H9 (cell line): ENCODE data around the gene ZNF236. TPM values are rescaled to one million over a fixed set of nuclear protein-coding genes. Genes with fewer than 3 reads are reported as not detected.

ENCODE experiments used
- DNase-seq: peaks from one replicate; pipeline ENCODE4 v3.0.0-alpha.2; 2017
- H2AFZ ChIP-seq: one replicate; pipeline ENCODE4 v1.6.1; 2013; ENCODE audit warnings: mild to moderate bottlenecking, low read length, control low read depth, moderate library complexity
- H2AK5ac ChIP-seq: 2 replicates; pipeline ENCODE4 v1.6.1; 2013; ENCODE audit warnings: low read length, control low read depth, mixed read lengths; ENCODE audit not compliant: insufficient read length
- H2BK120ac ChIP-seq: one replicate; pipeline ENCODE4 v1.6.1; 2013; ENCODE audit warnings: low read depth, mild to moderate bottlenecking, low read length, control low read depth, inconsistent platforms; ENCODE audit not compliant: poor library complexity, severe bottlenecking
- H2BK12ac ChIP-seq: 2 replicates; pipeline ENCODE4 v1.6.1; 2013; ENCODE audit warnings: low read length, control low read depth, mixed read lengths, low read depth; ENCODE audit not compliant: insufficient read length
- H2BK15ac ChIP-seq: 2 replicates; pipeline ENCODE4 v1.6.1; 2013; ENCODE audit warnings: low read depth, low read length, control low read depth
- H2BK20ac ChIP-seq: one replicate; pipeline ENCODE4 v1.6.1; 2013; ENCODE audit warnings: low read depth, mild to moderate bottlenecking, low read length, control low read depth, inconsistent platforms; ENCODE audit not compliant: poor library complexity, severe bottlenecking
- H2BK5ac ChIP-seq: 2 replicates; pipeline ENCODE4 v1.6.1; 2013; ENCODE audit warnings: low read length, control low read depth, mixed read lengths; ENCODE audit not compliant: insufficient read length
- H3K14ac ChIP-seq: 2 replicates; pipeline ENCODE4 v1.6.1; 2013; ENCODE audit warnings: low read length, control low read depth; ENCODE audit not compliant: insufficient read depth
- H3K18ac ChIP-seq: 2 replicates; pipeline ENCODE4 v1.6.1; 2013; ENCODE audit warnings: low read depth, mild to moderate bottlenecking, mixed read lengths, low read length, control low read depth; ENCODE audit not compliant: insufficient read length
- H3K23ac ChIP-seq: 2 replicates; pipeline ENCODE4 v1.6.1; 2013; ENCODE audit warnings: low read length, control low read depth, mixed read lengths, low read depth; ENCODE audit not compliant: insufficient read length
- H3K23me2 ChIP-seq: 2 replicates; pipeline ENCODE4 v1.6.1; 2013; ENCODE audit warnings: low read depth, mild to moderate bottlenecking, mixed read lengths, low read length, control low read depth; ENCODE audit not compliant: insufficient read length, poor library complexity, severe bottlenecking
- H3K27ac ChIP-seq: 2 replicates; pipeline ENCODE4 v1.5.1; 2013; ENCODE audit warnings: low read length, control low read depth, mixed read lengths, low read depth; ENCODE audit not compliant: insufficient read length
- H3K27me3 ChIP-seq: 2 replicates; pipeline ENCODE4 v1.6.1; 2013; ENCODE audit warnings: low read length, control low read depth, inconsistent platforms; ENCODE audit not compliant: insufficient read depth
- H3K4ac ChIP-seq: 2 replicates; pipeline ENCODE4 v1.6.1; 2013; ENCODE audit warnings: low read depth, mild to moderate bottlenecking, control low read depth, inconsistent platforms, low read length, moderate library complexity
- H3K4me1 ChIP-seq: 2 replicates; pipeline ENCODE4 v1.6.1; 2013; ENCODE audit warnings: low read length, control low read depth, inconsistent platforms; ENCODE audit not compliant: insufficient read depth
- H3K4me2 ChIP-seq: 2 replicates; pipeline ENCODE4 v1.6.1; 2013; ENCODE audit warnings: low read length, control low read depth, mixed read lengths; ENCODE audit not compliant: insufficient read length, insufficient read depth
- H3K56ac ChIP-seq: 2 replicates; pipeline ENCODE4 v1.6.1; 2013; ENCODE audit warnings: low read depth, mild to moderate bottlenecking, mixed read lengths, low read length, control low read depth; ENCODE audit not compliant: insufficient read length
- H3K79me1 ChIP-seq: 2 replicates; pipeline ENCODE4 v1.6.1; 2013; ENCODE audit warnings: low read depth, mild to moderate bottlenecking, moderate library complexity, low read length, control low read depth, inconsistent platforms; ENCODE audit not compliant: insufficient read depth, poor library complexity, severe bottlenecking
- H3K79me2 ChIP-seq: 2 replicates; pipeline ENCODE4 v1.6.1; 2013; ENCODE audit warnings: low read length, control low read depth, inconsistent platforms; ENCODE audit not compliant: insufficient read depth
- H3K9ac ChIP-seq: 2 replicates; pipeline ENCODE4 v1.6.1; 2013; ENCODE audit warnings: low read length, control low read depth, mixed read lengths; ENCODE audit not compliant: insufficient read length; ENCODE audit errors: extremely low read depth
- H3K9me3 ChIP-seq: one replicate; pipeline ENCODE4 v1.6.1; 2013; ENCODE audit warnings: low read depth, low read length, inconsistent platforms; ENCODE audit not compliant: control insufficient read depth
- H3T11ph ChIP-seq: one replicate; pipeline ENCODE4 v1.6.1; 2013; ENCODE audit warnings: mild to moderate bottlenecking, low read length, control low read depth, inconsistent platforms
- H4K20me1 ChIP-seq: one replicate; pipeline ENCODE4 v1.6.1; 2013; ENCODE audit not compliant: control insufficient read depth, insufficient read length, insufficient read depth
- H4K5ac ChIP-seq: 2 replicates; pipeline ENCODE4 v1.6.1; 2013; ENCODE audit warnings: low read depth, mild to moderate bottlenecking, mixed read lengths, low read length, control low read depth; ENCODE audit not compliant: insufficient read length
- H4K8ac ChIP-seq: replicated peaks from 2 replicates; pipeline ENCODE4 v1.6.1; 2013; ENCODE audit warnings: low read length, control low read depth, mixed read lengths, low read depth; ENCODE audit not compliant: insufficient read length
- H4K91ac ChIP-seq: 2 replicates; pipeline ENCODE4 v1.6.1; 2013; ENCODE audit warnings: low read depth, mild to moderate bottlenecking, moderate library complexity, mixed read lengths, low read length, control low read depth; ENCODE audit not compliant: insufficient read length
- H3K27ac Mint-ChIP-seq, 3 experiments: 2 replicates in 2 of 3; 3 replicates in 1 of 3; pipeline ENCODE4 v1.8.0; 2020 to 2021; ENCODE audit warnings: mixed read lengths in 3 of 3, mild to moderate bottlenecking in 1 of 3, moderate library complexity in 1 of 3
- H3K27me3 Mint-ChIP-seq: 2 replicates; pipeline ENCODE4 v1.8.0; 2021; ENCODE audit warnings: low read depth, mild to moderate bottlenecking, moderate library complexity, mixed read lengths
- H3K36me3 Mint-ChIP-seq, 3 experiments: 2 replicates in 2 of 3; 3 replicates in 1 of 3; pipeline ENCODE4 v1.8.0; 2020 to 2021; ENCODE audit warnings: low read depth in 3 of 3, mixed read lengths in 3 of 3; ENCODE audit not compliant: insufficient read depth in 1 of 3
- H3K4me1 Mint-ChIP-seq, 2 experiments: 2 replicates each; pipeline ENCODE4 v1.8.0; 2020; ENCODE audit warnings: mixed read lengths in 2 of 2
- H3K4me3 Mint-ChIP-seq, 2 experiments: 2 replicates in 1 of 2; 3 replicates in 1 of 2; pipeline ENCODE4 v1.8.0; 2020 to 2021; ENCODE audit warnings: mild to moderate bottlenecking in 2 of 2, mixed read lengths in 2 of 2, moderate library complexity in 1 of 2
- H3K9me3 Mint-ChIP-seq, 2 experiments: 2 replicates in 1 of 2; 3 replicates in 1 of 2; pipeline ENCODE4 v1.8.0; 2020; ENCODE audit warnings: mild to moderate bottlenecking in 2 of 2, mixed read lengths in 2 of 2, moderate library complexity in 1 of 2
- CTCF ChIP-seq: fragments of 200-600 bp; sonication (generic); conservative IDR thresholded peaks from 3 replicates; pipeline ENCODE4 v1.8.0; 2021; ENCODE audit warnings: antibody characterized with exemption, mild to moderate bottlenecking
- WGBS: extraction: QIAGEN DNeasy Blood & Tissue Kit; methylation state at CpG from one replicate; pipeline ENCODE4 v1.1.7; 2013; ENCODE audit warnings: missing lambda C conversion rate, low lambda C conversion rate, mixed read lengths; ENCODE audit not compliant: insufficient read length; ENCODE audit errors: extremely low coverage; 5-methylcytosine and 5-hydroxymethylcytosine counted together
- total RNA-seq: library from RNA; stranded (reverse); gene quantifications from 2 replicates; pipeline ENCODE4 v1.2.1, GENCODE V29; 2021

ZNF236 gene
- total RNA-seq, 1 experiment from 2014 or later, result 16.0 TPM

- Histone ChIP-seq H4K20me1 (no peaks in the 10 kb centered on the region), H2AFZ (no peak overlapping the region), H3K79me1 (no peaks in the 10 kb centered on the region), H3K23ac (no peak overlapping the region), H3K4ac (no peak overlapping the region), H2AK5ac (no peak overlapping the region), H2BK20ac (no peak overlapping the region), H4K5ac (no peak overlapping the region), H3K9me3 (no peaks in the 10 kb centered on the region), H2BK120ac (no peak overlapping the region), H3K27ac (no peak overlapping the region), H3K4me2 (no peak overlapping the region), H3K14ac (no peak overlapping the region), H2BK12ac (no peak overlapping the region), H3K9ac (no peak overlapping the region), H3K79me2 (no peaks in the 10 kb centered on the region), H3K23me2 (no peaks in the 10 kb centered on the region), H3K18ac (no peak overlapping the region), H3K27me3 (no peaks in the 10 kb centered on the region), H3T11ph (no peak overlapping the region), H4K91ac (no peak overlapping the region), H3K56ac (no peak overlapping the region), H3K4me1 (no peaks in the 10 kb centered on the region), H2BK5ac (no peak overlapping the region), H4K8ac (no peak overlapping the region), H2BK15ac (no peak overlapping the region)
- WGBS, result no CpG with 5 or more reads among the region's 5 CpGs
- H3K4me1 Mint-ChIP-seq, result peaks cover 9 to 14% of the 10 kb centered on the region in 2 experiments
- H3K27me3 Mint-ChIP-seq, result peaks cover 4% of the 10 kb centered on the region
- no peak overlapping the region for H3K4me3 Mint-ChIP-seq
- no peak for DNase-seq
- H3K36me3 Mint-ChIP-seq, result peaks cover 23 to 35% (median 27%) of the 10 kb centered on the region in 3 experiments
- no peak for TF ChIP-seq CTCF
- H3K27ac Mint-ChIP-seq, result no peak overlapping the region
- peaks cover 34 to 50% of the 10 kb centered on the region in 2 experiments for H3K9me3 Mint-ChIP-seq
Observed at GRCh38 chr18:76791642-76792041, 30.7 kb upstream of the ZNF236 start.
